OCI-LY1 (cell line): Measurements from ENCODE around the gene FRMD3.

ENCODE experiments used
- CTCF ChIP-seq: fragments of 200-600 bp; sonication (generic), shearing (Covaris generic); IDR thresholded peaks from 2 replicates; pipeline ENCODE4 v1.5.1; 2017; ENCODE audit warnings: mild to moderate bottlenecking, antibody characterized with exemption, low read length, moderate library complexity, mixed read lengths
- EZH2 ChIP-seq: fragments of 200-600 bp; sonication (generic), shearing (Covaris generic); IDR thresholded peaks from 2 replicates; pipeline ENCODE4 v1.8.0; 2017; ENCODE audit warnings: borderline replicate concordance, mixed run types, mild to moderate bottlenecking, antibody characterized with exemption, low read length, moderate library complexity, mixed read lengths

GRCh38 chr9:83285445-83286225 lies 252.6 kb downstream of the FRMD3 start:
- TF ChIP-seq CTCF = no peak
- no peak for TF ChIP-seq EZH2
